Kidney capillary endothelial cell (primary cell): ENCODE measurements around the gene TRAF4.
"Not testable (repeated sequence)": the region's sequence is repeated elsewhere in the genome, so short reads cannot be mapped to it uniquely, and the experiment has no call there.

Source experiments
- DNase-seq: peaks from one replicate; pipeline ENCODE4 v3.0.0-alpha.2; 2018; ENCODE audit warnings: low spot score

The TRAF4 gene

DNA sequence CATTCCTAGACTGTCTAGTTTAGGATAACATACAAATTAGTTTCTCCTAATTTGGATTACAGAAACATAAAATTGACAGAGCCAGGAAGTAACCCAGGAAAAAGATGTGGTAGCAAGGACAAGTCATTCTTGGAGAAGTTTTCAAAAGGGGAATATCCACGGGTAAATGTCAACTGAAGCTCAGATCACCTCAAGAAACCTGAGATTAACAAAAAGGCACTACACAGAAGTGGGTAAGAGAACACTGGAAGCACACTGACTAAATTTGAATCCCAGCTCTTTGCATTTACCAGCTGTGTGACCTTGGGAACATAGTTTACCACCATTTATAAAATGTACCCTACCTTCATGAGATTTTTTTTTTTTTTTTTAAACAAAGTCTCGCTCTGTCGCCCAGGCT, 39.4 kb downstream of the TRAF4 start:
- no peak for DNase-seq

DNA sequence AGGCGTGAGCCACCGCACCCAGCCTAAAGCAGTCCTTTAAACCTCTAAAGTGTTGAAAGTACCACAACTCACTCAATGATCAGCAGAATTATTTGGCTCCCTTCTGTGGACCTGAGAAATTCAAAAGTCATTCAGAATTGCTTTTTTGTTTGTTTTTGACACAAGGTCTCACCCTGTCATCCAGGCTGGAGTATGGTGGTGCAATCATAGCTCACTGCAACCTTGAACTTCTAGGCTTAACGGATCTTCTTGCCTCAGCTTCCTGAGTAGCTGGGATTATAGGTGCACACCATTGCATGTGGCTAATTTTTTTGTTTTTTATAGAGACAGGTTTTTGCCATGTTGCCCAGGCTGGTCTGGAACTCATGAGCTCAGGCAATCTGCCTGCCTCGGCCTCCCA, 44.3 kb downstream of the TRAF4 start:
- DNase-seq, result no peak

- no peak for DNase-seq
Observed at GRCh38 chr17:28792877-28793661, 49.3 kb downstream of the TRAF4 start.

DNA sequence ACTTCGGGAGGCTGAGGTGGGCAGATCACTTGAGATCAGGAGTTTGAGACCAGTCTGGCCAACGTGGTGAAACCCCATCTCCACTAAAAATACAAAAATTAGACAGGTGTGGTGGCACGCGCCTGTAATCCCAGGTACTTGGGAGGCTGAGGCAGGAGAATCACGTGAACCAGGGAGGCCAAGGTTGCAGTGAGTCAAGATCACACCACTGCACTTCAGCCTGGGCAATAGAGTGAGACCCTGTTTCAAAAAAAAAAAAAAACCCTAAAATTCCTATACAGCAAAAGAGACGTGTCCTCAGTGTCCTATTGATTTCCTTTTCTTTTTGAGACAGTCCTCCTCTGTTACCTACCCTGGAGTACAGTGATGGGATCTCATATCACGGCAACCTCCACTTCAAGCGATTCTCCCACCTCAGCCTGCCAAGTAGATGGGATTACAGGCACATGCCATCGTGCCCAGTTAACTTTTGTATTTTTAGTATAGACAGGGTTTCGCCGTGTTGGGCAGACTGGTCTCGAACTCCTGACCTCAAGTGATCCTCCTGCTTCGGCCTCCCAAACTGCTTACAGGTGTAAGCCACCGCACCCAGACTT, 51.1 kb downstream of the TRAF4 start:
- not testable (repeated sequence) for DNase-seq

DNA sequence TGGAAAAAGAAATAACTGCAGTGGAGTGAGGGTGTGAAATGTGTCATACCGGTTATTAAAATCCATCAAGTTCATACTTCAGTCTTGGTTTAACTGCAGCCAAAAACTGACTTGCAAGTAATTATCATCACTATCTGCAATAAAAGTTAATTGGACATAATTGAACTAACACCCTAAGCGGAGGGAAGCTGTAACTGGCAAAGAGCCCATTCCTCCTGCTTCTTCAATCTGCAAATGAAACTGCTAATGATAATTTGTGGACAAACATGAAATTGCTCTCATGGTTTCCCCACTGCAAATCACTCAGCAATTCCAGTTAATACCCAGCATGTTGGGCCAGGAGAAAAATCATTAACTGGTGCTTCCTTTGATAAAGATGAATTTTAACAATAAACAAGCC, 52.3 kb downstream of the TRAF4 start:
- DNase-seq, result no peak
